K562 (cell line): ENCODE data around the gene LY6G6F. TPM values are rescaled to one million over a fixed set of nuclear protein-coding genes. Genes with fewer than 3 reads are reported as not detected.
A peak's percentile ranks its signal among the peaks of the same experiment; 100 is the strongest.

Experiments used
- BRCA1 ChIP-seq, 2 experiments: fragments of 450-650 bp in 1 of 2; sonication (generic) in 1 of 2; formaldehyde crosslinking in 1 of 2; IDR thresholded peaks; 2 replicates each; pipeline versions ENCODE4 v1.5.0 to v1.6.1; 2017 to 2020; ENCODE audit warnings: mild to moderate bottlenecking in 1 of 2, missing genetic modification reagents in 1 of 2
- CHCHD3 ChIP-seq: fragments of 250-450 bp; sonication (Bioruptor Pico); IDR thresholded peaks from 2 replicates; pipeline ENCODE4 v2.1.2; 2022; ENCODE audit warnings: mild to moderate bottlenecking
- DDX20 ChIP-seq: fragments of 450-650 bp; IDR thresholded peaks from 2 replicates; pipeline ENCODE4 v1.6.1; 2016; ENCODE audit warnings: missing genetic modification characterization, low read depth, mild to moderate bottlenecking, missing compliant biosample characterization, moderate library complexity
- HEY1 ChIP-seq: fragments of 250-450 bp; sonication (Bioruptor Pico); IDR thresholded peaks from 2 replicates; pipeline ENCODE4 v1.5.0; 2020; ENCODE audit warnings: mild to moderate bottlenecking, moderate library complexity, borderline replicate concordance
- HNRNPLL ChIP-seq: fragments of 200-400 bp; formaldehyde crosslinking; IDR thresholded peaks from 2 replicates; pipeline ENCODE4 v1.6.1; 2017; ENCODE audit warnings: low read length, low read depth, mild to moderate bottlenecking; ENCODE audit not compliant: poor library complexity, severe bottlenecking
- MAFG ChIP-seq: fragments of 450-650 bp; conservative IDR thresholded peaks from 2 replicates; pipeline ENCODE4 v1.6.1; 2016; ENCODE audit warnings: missing genetic modification characterization, missing compliant biosample characterization
- MAZ ChIP-seq, 2 experiments: fragments of 450-650 bp in 1 of 2; sonication (generic) in 1 of 2; formaldehyde crosslinking; IDR thresholded peaks in 1 of 2; conservative IDR thresholded peaks in 1 of 2; 2 replicates each; pipeline versions ENCODE4 v1.4.0 to v1.5.0; 2020; ENCODE audit warnings: mild to moderate bottlenecking in 1 of 2, missing genetic modification reagents in 1 of 2
- MXI1 ChIP-seq: IDR thresholded peaks from 2 replicates; pipeline ENCODE4 v1.6.1; 2011; ENCODE audit warnings: low read depth, mild to moderate bottlenecking, improper control_type of control experiment, low read length
- NCOR1 ChIP-seq: fragments of 450-650 bp; IDR thresholded peaks from 2 replicates; pipeline ENCODE4 v1.6.1; 2016; ENCODE audit warnings: mild to moderate bottlenecking, moderate library complexity
- NFIC ChIP-seq: fragments of 450-650 bp; IDR thresholded peaks from 2 replicates; pipeline ENCODE4 v1.6.1; 2017; ENCODE audit warnings: mild to moderate bottlenecking, inconsistent platforms
- NFIX ChIP-seq: fragments of 250-450 bp; sonication (Bioruptor Pico); IDR thresholded peaks from 2 replicates; pipeline ENCODE4 v1.4.0; 2020; ENCODE audit warnings: low read depth, mild to moderate bottlenecking, moderate library complexity
- NR2C1 ChIP-seq, 2 experiments: fragments of 450-650 bp; IDR thresholded peaks; 2 replicates each; pipeline ENCODE4 v1.6.1; 2017; ENCODE audit warnings: mild to moderate bottlenecking in 2 of 2, antibody characterized with exemption in 1 of 2, inconsistent platforms in 1 of 2, missing compliant biosample characterization in 1 of 2, missing genetic modification characterization in 1 of 2
- PHB ChIP-seq: fragments of 250-450 bp; sonication (Bioruptor Pico); IDR thresholded peaks from 2 replicates; pipeline ENCODE4 v1.5.0; 2021
- SMARCA5 ChIP-seq: fragments of 450-650 bp; IDR thresholded peaks from 2 replicates; pipeline ENCODE4 v1.6.1; 2016
- ZEB2 ChIP-seq: fragments of 450-650 bp; IDR thresholded peaks from 2 replicates; pipeline ENCODE4 v1.6.1; 2016
- ZFP36 ChIP-seq: fragments of 150-350 bp; IDR thresholded peaks from 2 replicates; pipeline ENCODE4 v1.6.1; 2018; ENCODE audit warnings: low read length, low read depth; ENCODE audit not compliant: partially characterized antibody
- ZNF12 ChIP-seq: sonication (generic); formaldehyde crosslinking; IDR thresholded peaks from 2 replicates; pipeline ENCODE4 v1.4.0; 2020; ENCODE audit warnings: mild to moderate bottlenecking, missing genetic modification reagents
- ZNF140 ChIP-seq: fragments of 250-450 bp; sonication (Bioruptor Pico); IDR thresholded peaks from 2 replicates; pipeline ENCODE4 v1.8.0; 2021; ENCODE audit warnings: moderate library complexity, mild to moderate bottlenecking, inconsistent platforms
- ZNF165 ChIP-seq: fragments of 250-450 bp; sonication (Bioruptor Pico); IDR thresholded peaks from 2 replicates; pipeline ENCODE4 v1.4.0; 2020; ENCODE audit warnings: borderline replicate concordance
- ZNF212 ChIP-seq: fragments of 450-650 bp; formaldehyde crosslinking; IDR thresholded peaks from 2 replicates; pipeline ENCODE4 v1.4.0; 2020; ENCODE audit warnings: mild to moderate bottlenecking
- ZNF408 ChIP-seq: fragments of 250-450 bp; sonication (Bioruptor Pico); IDR thresholded peaks from 2 replicates; pipeline ENCODE4 v1.4.0; 2020; ENCODE audit warnings: low read depth, mild to moderate bottlenecking, moderate library complexity
- ZNF584 ChIP-seq: fragments of 200-800 bp; sonication (Bioruptor generic); IDR thresholded peaks from 2 replicates; pipeline ENCODE4 v1.6.1; 2016; ENCODE audit warnings: low read depth, mild to moderate bottlenecking, missing genetic modification characterization, missing compliant biosample characterization
- ZNF79 ChIP-seq: fragments of 250-450 bp; sonication (Bioruptor Pico); IDR thresholded peaks from 2 replicates; pipeline ENCODE4 v1.4.0; 2020; ENCODE audit warnings: low read depth, mild to moderate bottlenecking, moderate library complexity
- polyA plus RNA-seq, 8 experiments: library from polyadenylated mRNA; depleted of rRNA in 4 of 8; stranded (reverse) in 5 of 8; unstranded in 3 of 8; fragments of >200 nt; fragmentation: Nextera tagmentation in 2 of 8; fragmentation: Illumina TruSeq in 1 of 8; extraction: Ambion mirVana in 2 of 8; extraction: Trizol in 1 of 8; gene quantifications; 2 replicates each; pipeline versions ENCODE4 v1.2.1 to v1.2.3, GENCODE V29; 2011 to 2014; ENCODE audit warnings: inconsistent platforms in 1 of 8, missing spikeins in 1 of 8
- total RNA-seq, 7 experiments: library from RNA; depleted of rRNA in 6 of 7; stranded (reverse); fragments of >200 nt in 6 of 7; fragmentation: Illumina TruSeq in 2 of 7; extraction: Trizol in 2 of 7; gene quantifications; 2 replicates each; pipeline versions ENCODE4 v1.2.1 to v1.2.3, GENCODE V29; 2011 to 2021; ENCODE audit warnings: low replicate concordance in 1 of 7
- TF ChIP-seq, protein P1 (sequence below): IDR thresholded peaks from 2 replicates; pipeline ENCODE4 v1.6.1; 2011; ENCODE audit not compliant: insufficient read length; ENCODE audit errors: extremely low read depth
- TF ChIP-seq, protein P2 (sequence below): fragments of 450-650 bp; IDR thresholded peaks from 2 replicates; pipeline ENCODE4 v1.7.1; 2018; ENCODE audit warnings: mild to moderate bottlenecking, low read depth; ENCODE audit not compliant: partially characterized antibody
- TF ChIP-seq, protein P3 (sequence below), 2 experiments: fragments of 450-650 bp in 1 of 2; sonication (generic) in 1 of 2; formaldehyde crosslinking; conservative IDR thresholded peaks; 2 replicates each; pipeline versions ENCODE4 v1.4.0 to v1.8.1; 2020 to 2022; ENCODE audit warnings: mild to moderate bottlenecking in 1 of 2, missing genetic modification reagents in 1 of 2

The LY6G6F gene
- total and polyA plus RNA-seq, 9 of the 15 experiments (the other 6 are each of a cell fraction or from before 2014, with no cell fraction given) = 0.14 to 0.50 (median 0.28) TPM; not detected in 2

DNA sequence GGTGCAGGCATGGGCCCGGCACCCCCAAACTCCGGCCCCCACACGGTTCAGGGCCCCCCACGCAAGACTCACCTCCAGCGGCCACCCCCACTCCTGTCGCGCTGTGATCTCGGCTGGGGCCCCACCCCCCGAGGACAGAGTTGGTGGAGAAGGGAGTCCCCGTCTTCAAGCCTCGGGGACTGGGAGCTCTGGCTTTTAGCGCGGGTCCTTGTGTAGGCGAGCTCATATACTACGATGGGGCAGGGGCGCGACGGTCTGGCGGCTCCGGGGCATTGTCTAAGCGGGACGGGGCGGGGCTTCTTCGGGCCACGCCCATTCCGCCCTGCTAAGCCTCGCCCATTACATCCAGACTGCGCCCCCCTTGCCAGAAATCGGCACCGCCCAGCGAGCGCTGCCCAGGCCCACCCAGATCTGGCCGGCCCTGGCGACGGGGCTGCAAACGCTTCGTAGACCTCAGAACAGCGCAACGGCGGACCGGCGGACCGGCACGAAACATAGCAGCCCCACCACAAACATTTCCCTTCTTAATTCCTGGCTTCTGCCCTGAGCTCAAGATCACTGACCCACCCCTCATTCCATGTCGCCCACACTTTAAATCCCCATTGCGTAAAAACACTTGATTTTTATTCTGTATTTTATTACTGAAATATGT is 23.4 kb downstream of the LY6G6F start (continued):
- TF ChIP-seq PHB (peak; percentile 100), NFIC (no peak), MXI1 (no peak), ZFP36 (no peak), ZNF12 (CRISPR knock-in tag) (no peak; the same call in 1 of the 2 replicates), SMARCA5 (no peak), HEY1 (CRISPR knock-in tag) (peak; percentile 97), NFIX (CRISPR knock-in tag) (0 out of 2 replicates have a peak, but pooled peaks have one; percentile 15), ZNF165 (peak; percentile 91), NR2C1 (IDR thresholded peaks at IDR 0.05) (no peak), NR2C1 (tag; IDR thresholded peaks at IDR 0.05) (no peak), MAFG (tag) (no peak), BRCA1 (IDR thresholded peaks at IDR 0.05) (no peak), BRCA1 (CRISPR knock-in tag; IDR thresholded peaks at IDR 0.05) (no peak), ZNF140 (no peak), HNRNPLL (peak; percentile 29), DDX20 (tag) (no peak), ZNF79 (no peak; the same call in 1 of the 2 replicates), NCOR1 (no peak), ZNF408 (CRISPR knock-in tag) (no peak), ZEB2 (no peak), ZNF212 (CRISPR knock-in tag) (peak; percentile 98), ZNF584 (no peak), CHCHD3 (CRISPR knock-in tag) (peak; percentile 91), MAZ (CRISPR knock-in tag; conservative IDR thresholded peaks at IDR 0.05 in 1 of 2, IDR thresholded peaks at IDR 0.05 in 1 of 2) (peak; percentile 78 to 99)
- TF ChIP-seq, protein P1, sequence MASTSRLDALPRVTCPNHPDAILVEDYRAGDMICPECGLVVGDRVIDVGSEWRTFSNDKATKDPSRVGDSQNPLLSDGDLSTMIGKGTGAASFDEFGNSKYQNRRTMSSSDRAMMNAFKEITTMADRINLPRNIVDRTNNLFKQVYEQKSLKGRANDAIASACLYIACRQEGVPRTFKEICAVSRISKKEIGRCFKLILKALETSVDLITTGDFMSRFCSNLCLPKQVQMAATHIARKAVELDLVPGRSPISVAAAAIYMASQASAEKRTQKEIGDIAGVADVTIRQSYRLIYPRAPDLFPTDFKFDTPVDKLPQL = no peak
- TF ChIP-seq, protein P2, sequence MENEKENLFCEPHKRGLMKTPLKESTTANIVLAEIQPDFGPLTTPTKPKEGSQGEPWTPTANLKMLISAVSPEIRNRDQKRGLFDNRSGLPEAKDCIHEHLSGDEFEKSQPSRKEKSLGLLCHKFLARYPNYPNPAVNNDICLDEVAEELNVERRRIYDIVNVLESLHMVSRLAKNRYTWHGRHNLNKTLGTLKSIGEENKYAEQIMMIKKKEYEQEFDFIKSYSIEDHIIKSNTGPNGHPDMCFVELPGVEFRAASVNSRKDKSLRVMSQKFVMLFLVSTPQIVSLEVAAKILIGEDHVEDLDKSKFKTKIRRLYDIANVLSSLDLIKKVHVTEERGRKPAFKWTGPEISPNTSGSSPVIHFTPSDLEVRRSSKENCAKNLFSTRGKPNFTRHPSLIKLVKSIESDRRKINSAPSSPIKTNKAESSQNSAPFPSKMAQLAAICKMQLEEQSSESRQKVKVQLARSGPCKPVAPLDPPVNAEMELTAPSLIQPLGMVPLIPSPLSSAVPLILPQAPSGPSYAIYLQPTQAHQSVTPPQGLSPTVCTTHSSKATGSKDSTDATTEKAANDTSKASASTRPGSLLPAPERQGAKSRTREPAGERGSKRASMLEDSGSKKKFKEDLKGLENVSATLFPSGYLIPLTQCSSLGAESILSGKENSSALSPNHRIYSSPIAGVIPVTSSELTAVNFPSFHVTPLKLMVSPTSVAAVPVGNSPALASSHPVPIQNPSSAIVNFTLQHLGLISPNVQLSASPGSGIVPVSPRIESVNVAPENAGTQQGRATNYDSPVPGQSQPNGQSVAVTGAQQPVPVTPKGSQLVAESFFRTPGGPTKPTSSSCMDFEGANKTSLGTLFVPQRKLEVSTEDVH = no peak
- TF ChIP-seq, protein P3, sequence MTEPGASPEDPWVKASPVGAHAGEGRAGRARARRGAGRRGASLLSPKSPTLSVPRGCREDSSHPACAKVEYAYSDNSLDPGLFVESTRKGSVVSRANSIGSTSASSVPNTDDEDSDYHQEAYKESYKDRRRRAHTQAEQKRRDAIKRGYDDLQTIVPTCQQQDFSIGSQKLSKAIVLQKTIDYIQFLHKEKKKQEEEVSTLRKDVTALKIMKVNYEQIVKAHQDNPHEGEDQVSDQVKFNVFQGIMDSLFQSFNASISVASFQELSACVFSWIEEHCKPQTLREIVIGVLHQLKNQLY (CRISPR knock-in tag; conservative IDR thresholded peaks at IDR 0.05) = peak in 1 of 2 experiments; percentile 97; a peak in 2 of 4 replicates
